Trophoblast cell (in vitro differentiated cells and primary cell): ENCODE results near the gene MYO7B.

Experiments
- DNase-seq, 2 donors: peaks; one replicate each; pipeline ENCODE4 v3.0.0-alpha.2; 2016
- H2AFZ ChIP-seq: 2 replicates; pipeline ENCODE4 v1.6.1; 2013; ENCODE audit warnings: low read length, moderate library complexity, mild to moderate bottlenecking; ENCODE audit not compliant: insufficient read depth, poor library complexity
- H2AK5ac ChIP-seq: 2 replicates; pipeline ENCODE4 v1.6.1; 2013; ENCODE audit warnings: mild to moderate bottlenecking, low read length
- H2BK120ac ChIP-seq: 2 replicates; pipeline ENCODE4 v1.6.1; 2013; ENCODE audit warnings: low read length, mild to moderate bottlenecking, moderate library complexity; ENCODE audit not compliant: insufficient read depth, poor library complexity
- H2BK12ac ChIP-seq: 2 replicates; pipeline ENCODE4 v1.6.1; 2013; ENCODE audit warnings: mild to moderate bottlenecking, low read length, moderate library complexity
- H2BK5ac ChIP-seq: 2 replicates; pipeline ENCODE4 v1.6.1; 2013; ENCODE audit warnings: low read length, low read depth, moderate library complexity, mild to moderate bottlenecking; ENCODE audit not compliant: poor library complexity
- H3K14ac ChIP-seq: 2 replicates; pipeline ENCODE4 v1.6.1; 2013; ENCODE audit warnings: mild to moderate bottlenecking, low read length
- H3K18ac ChIP-seq: 2 replicates; pipeline ENCODE4 v1.6.1; 2013; ENCODE audit warnings: mild to moderate bottlenecking, low read length
- H3K23ac ChIP-seq: 2 replicates; pipeline ENCODE4 v1.6.1; 2013; ENCODE audit warnings: low read length
- H3K27ac ChIP-seq: 2 replicates; pipeline ENCODE4 v1.5.1; 2013; ENCODE audit warnings: low read depth, mild to moderate bottlenecking, inconsistent platforms, low read length, moderate library complexity
- H3K27me3 ChIP-seq: 2 replicates; pipeline ENCODE4 v1.6.1; 2013; ENCODE audit warnings: inconsistent platforms, mild to moderate bottlenecking, low read length, moderate library complexity; ENCODE audit not compliant: insufficient read depth
- H3K36me3 ChIP-seq, 2 experiments: 1 replicate in 1 of 2; 2 replicates in 1 of 2; pipeline ENCODE4 v1.6.1; 2013; ENCODE audit warnings: low read length in 2 of 2, mild to moderate bottlenecking in 2 of 2, moderate library complexity in 1 of 2; ENCODE audit not compliant: insufficient read depth in 2 of 2, control insufficient read depth in 1 of 2
- H3K4ac ChIP-seq: 2 replicates; pipeline ENCODE4 v1.6.1; 2013; ENCODE audit warnings: low read depth, mild to moderate bottlenecking, low read length, moderate library complexity
- H3K4me1 ChIP-seq, 2 experiments: 1 replicate in 1 of 2; 2 replicates in 1 of 2; pipeline ENCODE4 v1.6.1; 2013; ENCODE audit warnings: low read length in 2 of 2, mild to moderate bottlenecking in 2 of 2, moderate library complexity in 1 of 2; ENCODE audit not compliant: insufficient read depth in 2 of 2, control insufficient read depth in 1 of 2
- H3K4me2 ChIP-seq: 2 replicates; pipeline ENCODE4 v1.6.1; 2013; ENCODE audit warnings: inconsistent platforms, mild to moderate bottlenecking, low read length, moderate library complexity
- H3K4me3 ChIP-seq: 2 replicates; pipeline ENCODE4 v1.5.1; 2013; ENCODE audit warnings: mild to moderate bottlenecking, low read depth, low read length, inconsistent platforms
- H3K79me1 ChIP-seq: one replicate; pipeline ENCODE4 v1.6.1; 2013; ENCODE audit warnings: low read length
- H3K79me2 ChIP-seq: 2 replicates; pipeline ENCODE4 v1.6.1; 2013; ENCODE audit warnings: low read length, mild to moderate bottlenecking; ENCODE audit not compliant: control insufficient read depth, insufficient read depth, poor library complexity
- H3K9ac ChIP-seq: 2 replicates; pipeline ENCODE4 v1.6.1; 2013; ENCODE audit warnings: mild to moderate bottlenecking, low read length
- H3K9me3 ChIP-seq: 2 replicates; pipeline ENCODE4 v1.6.1; 2013; ENCODE audit warnings: low read depth, mild to moderate bottlenecking, control low read depth, inconsistent platforms, low read length; ENCODE audit not compliant: insufficient read depth
- H4K12ac ChIP-seq: 2 replicates; pipeline ENCODE4 v1.6.1; 2013; ENCODE audit warnings: low read depth, mild to moderate bottlenecking, low read length, moderate library complexity
- H4K8ac ChIP-seq: 2 replicates; pipeline ENCODE4 v1.6.1; 2013; ENCODE audit warnings: low read depth, mild to moderate bottlenecking, low read length, moderate library complexity
- H4K91ac ChIP-seq: one replicate; pipeline ENCODE4 v1.6.1; 2013; ENCODE audit warnings: low read depth, mild to moderate bottlenecking, low read length, moderate library complexity
- WGBS: extraction: QIAGEN DNeasy Blood & Tissue Kit; methylation state at CpG from one replicate; pipeline ENCODE4 v1.1.7; 2013; ENCODE audit warnings: missing lambda C conversion rate; ENCODE audit not compliant: insufficient read length, insufficient coverage; ENCODE audit errors: extremely low coverage; 5-methylcytosine and 5-hydroxymethylcytosine counted together

MYO7B gene

DNA sequence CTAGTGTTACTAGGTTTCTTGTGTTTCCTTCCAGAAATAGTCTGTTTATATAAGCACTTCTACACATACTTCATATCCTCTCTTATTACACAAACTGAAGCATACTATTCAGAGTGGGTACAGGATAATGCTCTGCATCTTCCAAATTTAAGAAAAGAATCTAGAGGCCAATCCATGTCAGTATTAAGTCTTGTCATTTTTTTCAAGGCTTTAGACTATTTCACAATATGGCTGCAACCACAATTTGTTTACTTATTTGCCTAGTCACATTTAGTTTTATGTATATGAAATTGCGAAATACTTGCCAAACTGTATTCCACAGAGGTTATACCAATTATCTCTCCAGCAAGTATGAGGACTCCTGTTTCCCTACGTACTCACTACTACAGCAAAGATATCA, 37.1 kb upstream of the MYO7B start:
- Histone ChIP-seq H3K9me3 (no peaks in the 10 kb centered on the region), H3K36me3 (peaks cover 8 to 24% of the 10 kb centered on the region in 2 experiments), H3K79me1 (no peaks in the 10 kb centered on the region), H3K27me3 (no peaks in the 10 kb centered on the region), H3K9ac (no peak overlapping the region), H3K14ac (no peak overlapping the region), H3K18ac (no peak overlapping the region), H3K4me3 (no peak overlapping the region), H2BK12ac (no peak overlapping the region), H2AK5ac (no peak overlapping the region), H2BK5ac (no peak overlapping the region), H3K27ac (no peak overlapping the region), H4K91ac (no peak overlapping the region), H4K8ac (no peak overlapping the region), H2AFZ (no peak overlapping the region), H2BK120ac (no peak overlapping the region), H3K23ac (no peak overlapping the region), H3K79me2 (no peaks in the 10 kb centered on the region), H3K4me2 (no peak overlapping the region), H3K4me1 (no peaks in the 10 kb centered on the region), H4K12ac (no peak overlapping the region), H3K4ac (no peak overlapping the region)
- DNase-seq, result peak in 1 of 2 donors; percentile 89
- WGBS, result no CpG with 5 or more reads among the region's 2 CpGs

DNA sequence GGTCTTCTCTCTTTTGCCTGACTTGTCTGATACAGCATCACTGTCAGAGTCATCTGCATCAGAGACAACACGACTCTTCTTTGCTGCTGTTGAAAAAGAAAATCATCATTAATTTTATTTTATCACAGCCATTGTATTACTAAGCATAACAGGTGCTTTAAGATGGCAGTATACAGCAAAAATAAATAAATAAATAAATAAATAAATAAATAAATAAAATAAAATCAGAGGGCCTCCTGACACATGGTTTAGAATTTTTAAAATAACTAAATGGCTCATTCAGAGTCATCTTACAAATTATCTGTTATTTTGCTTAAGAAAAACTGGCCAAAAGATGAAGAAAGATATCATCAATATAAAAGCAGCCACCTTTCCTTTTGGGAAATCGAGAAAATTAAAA, 32.0 kb upstream of the MYO7B start:
- Histone ChIP-seq H3K23ac (no peak overlapping the region), H4K12ac (no peak overlapping the region), H3K4ac (no peak overlapping the region), H3K27ac (no peak overlapping the region), H3K4me1 (no peaks in the 10 kb centered on the region), H3K9me3 (no peaks in the 10 kb centered on the region), H4K91ac (no peak overlapping the region), H2AK5ac (no peak overlapping the region), H3K4me3 (no peak overlapping the region), H3K79me1 (no peaks in the 10 kb centered on the region), H3K18ac (no peak overlapping the region), H2BK12ac (no peak overlapping the region), H3K9ac (no peak overlapping the region), H3K27me3 (no peaks in the 10 kb centered on the region), H2AFZ (no peak overlapping the region), H2BK120ac (no peak overlapping the region), H3K14ac (no peak overlapping the region), H3K79me2 (no peaks in the 10 kb centered on the region), H4K8ac (no peak overlapping the region), H2BK5ac (no peak overlapping the region), H3K4me2 (no peak overlapping the region), H3K36me3 (peaks cover 8 to 21% of the 10 kb centered on the region in 2 experiments)
- no CpG with 5 or more reads among the region's 2 CpGs for WGBS
- DNase-seq, result no peak

DNA sequence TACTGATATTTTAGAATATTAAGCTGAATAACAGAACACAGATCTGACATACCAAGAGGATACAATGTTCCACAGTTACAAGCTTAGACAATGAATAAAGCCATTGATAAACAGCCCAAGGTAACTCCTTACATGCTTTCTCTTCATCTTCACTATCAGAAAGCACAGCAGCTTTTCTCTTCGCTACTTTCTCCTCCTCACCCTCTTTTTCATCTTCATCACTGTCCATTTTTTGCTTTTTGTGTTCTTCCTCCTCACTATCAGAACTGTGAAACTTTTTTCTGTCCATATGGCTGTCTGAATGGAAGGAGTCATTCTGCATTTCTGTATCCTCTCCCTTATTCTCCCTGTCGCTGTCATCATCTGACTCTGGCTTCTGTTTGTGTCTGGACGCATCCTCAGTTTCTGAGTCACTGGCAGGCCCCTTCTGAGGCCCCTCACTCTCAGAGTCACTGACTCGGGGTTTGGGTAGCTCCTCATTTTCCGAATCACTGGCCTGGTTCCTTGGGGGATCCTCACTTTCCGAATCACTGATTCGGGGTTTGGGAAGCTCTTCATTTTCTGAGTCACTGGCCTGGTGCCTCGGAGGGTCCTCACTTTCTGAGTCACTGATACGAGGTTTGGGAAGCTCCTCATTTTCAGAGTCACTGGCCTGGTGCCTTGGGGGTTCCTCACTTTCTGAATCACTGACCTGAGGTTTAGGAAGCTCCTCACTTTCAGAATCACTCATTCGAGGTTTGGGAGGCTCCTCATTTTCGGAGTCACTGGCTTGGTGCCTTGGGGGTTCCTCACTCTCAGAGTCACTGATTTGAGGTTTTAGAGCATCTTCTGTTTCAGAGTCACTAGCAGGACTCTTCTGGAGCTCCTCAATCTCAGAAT, 30.7 kb upstream of the MYO7B start:
- no peak overlapping the region for H2BK5ac ChIP-seq
- H4K91ac ChIP-seq, result no peak overlapping the region
- H4K12ac ChIP-seq, result no peak overlapping the region
- DNase-seq, result peak in 1 of 2 donors; percentile 10
- H3K36me3 ChIP-seq, result peaks cover 8 to 21% of the 10 kb centered on the region in 2 experiments
- H3K9ac ChIP-seq, result no peak overlapping the region
- H3K9me3 ChIP-seq, result no peaks in the 10 kb centered on the region
- H2AFZ ChIP-seq, result no peak overlapping the region
- no peak overlapping the region for H4K8ac ChIP-seq
- no peak overlapping the region for H3K14ac ChIP-seq
- H3K4me3 ChIP-seq, result no peak overlapping the region
- H3K4me2 ChIP-seq, result no peak overlapping the region
- H3K23ac ChIP-seq, result no peak overlapping the region
- H3K79me1 ChIP-seq, result no peaks in the 10 kb centered on the region
- no peak overlapping the region for H2AK5ac ChIP-seq
- no CpG with 5 or more reads among the region's 11 CpGs for WGBS
- no peak overlapping the region for H3K18ac ChIP-seq
- no peaks in the 10 kb centered on the region for H3K27me3 ChIP-seq
- no peak overlapping the region for H2BK12ac ChIP-seq
- H3K4me1 ChIP-seq, result peaks cover 0 to 2% of the 10 kb centered on the region in 2 experiments
- no peak overlapping the region for H3K27ac ChIP-seq
- no peaks in the 10 kb centered on the region for H3K79me2 ChIP-seq
- H3K4ac ChIP-seq, result no peak overlapping the region
- no peak overlapping the region for H2BK120ac ChIP-seq

DNA sequence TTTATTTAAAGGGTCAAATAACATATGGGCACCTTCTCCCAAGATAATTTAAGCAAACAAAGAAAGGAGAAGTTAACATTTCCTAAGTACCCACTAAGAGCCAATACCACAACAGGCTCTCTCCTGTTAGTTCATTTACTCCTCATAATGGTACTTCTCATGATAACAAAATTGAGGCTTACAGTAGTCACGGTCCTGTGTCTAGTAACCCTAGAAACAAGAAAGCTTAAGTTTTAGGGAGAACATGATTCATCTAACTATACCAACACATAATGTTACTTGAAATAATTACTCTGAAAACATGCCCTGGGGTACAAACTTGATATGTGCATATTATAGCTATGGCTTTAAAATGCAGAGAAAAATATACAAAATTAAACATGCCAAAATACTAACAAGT, 29.0 kb upstream of the MYO7B start:
- no peak overlapping the region for H3K4me3 ChIP-seq
- no peak overlapping the region for H2BK120ac ChIP-seq
- DNase-seq, result no peak
- H3K79me1 ChIP-seq, result no peaks in the 10 kb centered on the region
- no peak overlapping the region for H2AK5ac ChIP-seq
- no peak overlapping the region for H3K4me2 ChIP-seq
- no peak overlapping the region for H2AFZ ChIP-seq
- no peak overlapping the region for H3K23ac ChIP-seq
- H4K12ac ChIP-seq, result no peak overlapping the region
- no peak overlapping the region for H4K8ac ChIP-seq
- H3K4ac ChIP-seq, result no peak overlapping the region
- no CpG with 5 or more reads among the region's 1 CpG for WGBS
- H3K18ac ChIP-seq, result no peak overlapping the region
- H3K4me1 ChIP-seq, result peaks cover 0 to 2% of the 10 kb centered on the region in 2 experiments
- H3K27ac ChIP-seq, result no peak overlapping the region
- H3K27me3 ChIP-seq, result no peaks in the 10 kb centered on the region
- no peak overlapping the region for H2BK12ac ChIP-seq
- H3K79me2 ChIP-seq, result no peaks in the 10 kb centered on the region
- peaks cover 8 to 21% of the 10 kb centered on the region in 2 experiments for H3K36me3 ChIP-seq
- no peak overlapping the region for H3K9ac ChIP-seq
- H3K9me3 ChIP-seq, result no peaks in the 10 kb centered on the region
- H3K14ac ChIP-seq, result no peak overlapping the region
- H2BK5ac ChIP-seq, result no peak overlapping the region
- no peak overlapping the region for H4K91ac ChIP-seq
